SK-N-SH (cell line): Measurements from ENCODE around the gene ARID3A. TPM values are rescaled to one million over a fixed set of nuclear protein-coding genes. Genes with fewer than 3 reads are reported as not detected.
"Not testable (repeated sequence)": the region's sequence is repeated elsewhere in the genome, so short reads cannot be mapped to it uniquely, and the experiment has no call there.

Experiments used
- CTCF ChIA-PET: fragments of 300-600, 350-600 bp; formaldehyde crosslinking; extraction: SDS; loops from one replicate; lab custom pipeline; 2021; lab: Yijun Ruan, JAX
- POLR2A ChIA-PET: fragments of 350-600 bp; sonication (Branson Sonifier 250); formaldehyde crosslinking; extraction: SDS; loops from one replicate; lab custom pipeline; 2020; ENCODE audit warnings: antibody characterized with exemption, inconsistent platforms; lab: Yijun Ruan, JAX
- DNase-seq: peaks from one replicate; pipeline ENCODE4 v3.0.0; 2012
- H2AFZ ChIP-seq: fragments of 200-600 bp; sonication (generic); 2 replicates; pipeline ENCODE4 v1.8.1; 2016; ENCODE audit warnings: antibody characterized with exemption, mild to moderate bottlenecking, low read depth
- H3F3A ChIP-seq: fragments of 200-600 bp; sonication (generic); replicated peaks from 2 replicates; pipeline ENCODE3; 2016; ENCODE audit warnings: antibody characterized with exemption, mild to moderate bottlenecking; ENCODE audit not compliant: insufficient read depth
- H3K27ac ChIP-seq, 2 experiments: fragments of 200-500 bp in 1 of 2; fragments of 200-600 bp in 1 of 2; sonication (Bioruptor generic) in 1 of 2; sonication (generic), shearing (Covaris generic) in 1 of 2; 2 replicates each; pipeline versions ENCODE4 v1.5.1 to v1.6.1; 2014 to 2016; ENCODE audit warnings: low read depth in 2 of 2, inconsistent platforms in 1 of 2, low read length in 1 of 2, mild to moderate bottlenecking in 1 of 2, mixed read lengths in 1 of 2
- H3K27me3 ChIP-seq: fragments of 200-600 bp; sonication (generic), shearing (Covaris generic); 2 replicates; pipeline ENCODE4 v1.6.1; 2016; ENCODE audit warnings: mixed run types; ENCODE audit not compliant: insufficient read depth
- H3K36me3 ChIP-seq, 2 experiments: fragments of 200-500 bp in 1 of 2; fragments of 200-600 bp in 1 of 2; sonication (Bioruptor generic) in 1 of 2; sonication (generic) in 1 of 2; replicated peaks in 1 of 2; 2 replicates each; pipeline versions ENCODE3 to v1.5.1; 2014 to 2016; ENCODE audit warnings: low read length in 1 of 2, mild to moderate bottlenecking in 1 of 2; ENCODE audit not compliant: insufficient read depth in 2 of 2, control insufficient read depth in 1 of 2
- H3K4me1 ChIP-seq, 2 experiments: fragments of 200-500 bp in 1 of 2; fragments of 200-600 bp in 1 of 2; sonication (Bioruptor generic) in 1 of 2; sonication (generic), shearing (Covaris generic) in 1 of 2; 2 replicates each; pipeline versions ENCODE4 v1.5.1 to v1.6.1; 2014 to 2016; ENCODE audit warnings: low read depth in 1 of 2, low read length in 1 of 2, mixed run types in 1 of 2; ENCODE audit not compliant: insufficient read depth in 2 of 2, control insufficient read depth in 1 of 2
- H3K4me2 ChIP-seq: fragments of 200-600 bp; sonication (generic), shearing (Covaris generic); 2 replicates; pipeline ENCODE4 v1.6.1; 2017; ENCODE audit warnings: mixed run types
- H3K4me3 ChIP-seq, 2 experiments: fragments of 200-500 bp in 1 of 2; fragments of 200-600 bp in 1 of 2; sonication (Bioruptor generic) in 1 of 2; sonication (generic), shearing (Covaris generic) in 1 of 2; 2 replicates each; pipeline versions ENCODE4 v1.5.1 to v1.8.1; 2014 to 2016; ENCODE audit warnings: low read depth in 2 of 2, inconsistent platforms in 1 of 2, low read length in 1 of 2, mild to moderate bottlenecking in 1 of 2, mixed read lengths in 1 of 2, moderate library complexity in 1 of 2
- H3K79me2 ChIP-seq: fragments of 200-600 bp; sonication (generic); 2 replicates; pipeline ENCODE4 v1.8.1; 2017; ENCODE audit warnings: mild to moderate bottlenecking; ENCODE audit not compliant: insufficient read depth
- H3K9ac ChIP-seq: fragments of 200-600 bp; sonication (generic); 2 replicates; pipeline ENCODE4 v1.6.1; 2017; ENCODE audit warnings: mixed run types
- H3K9me2 ChIP-seq: fragments of 200-600 bp; sonication (generic); 2 replicates; pipeline ENCODE4 v1.6.1; 2017; ENCODE audit warnings: mixed run types
- H3K9me3 ChIP-seq: fragments of 200-600 bp; sonication (generic); 2 replicates; pipeline ENCODE4 v1.6.1; 2017; ENCODE audit warnings: mixed run types, mild to moderate bottlenecking, moderate library complexity
- H4K20me1 ChIP-seq: fragments of 200-600 bp; sonication (generic); 2 replicates; pipeline ENCODE4 v1.6.1; 2017; ENCODE audit warnings: mild to moderate bottlenecking, mixed run types; ENCODE audit not compliant: insufficient read depth
- GATA2 ChIP-seq: sonication (generic); formaldehyde crosslinking; IDR thresholded peaks from 2 replicates; pipeline ENCODE4 v1.5.0; 2020; ENCODE audit warnings: mild to moderate bottlenecking, missing genetic modification reagents
- MEF2A ChIP-seq: IDR thresholded peaks from 2 replicates; pipeline ENCODE4 v1.4.0; 2012; ENCODE audit warnings: low read depth, borderline replicate concordance
- ZBTB33 ChIP-seq: IDR thresholded peaks from 2 replicates; pipeline ENCODE4 v1.4.0; 2012; ENCODE audit warnings: low read depth, borderline replicate concordance
- WGBS: methylation state at CpG from one replicate; pipeline ENCODE4 v1.1.6; 2017; ENCODE audit warnings: low lambda C conversion rate; 5-methylcytosine and 5-hydroxymethylcytosine counted together
- polyA plus RNA-seq, 3 experiments: library from polyadenylated mRNA; depleted of rRNA; stranded (reverse); fragments of >200 nt; gene quantifications; 2 replicates each; pipeline ENCODE4 v1.2.3, GENCODE V29; 2012

The ARID3A gene
- polyA plus RNA-seq, 1 of the 3 experiments (the other 2 are of a cell fraction), result 8.6 TPM

- Histone ChIP-seq H3K4me2 (no peak overlapping the region), H3K79me2 (peaks cover 14% of the 10 kb centered on the region), H3K4me1 (peaks cover 0 to 20% of the 10 kb centered on the region in 2 experiments; a peak in 1 of 4 replicates), H3K4me3 (no peak overlapping the region), H3K27ac (no peak overlapping the region), H3K9me2 (no peaks in the 10 kb centered on the region), H2AFZ (no peak overlapping the region), H3K27me3 (no peaks in the 10 kb centered on the region), H4K20me1 (no peaks in the 10 kb centered on the region), H3K36me3 (peaks cover 4 to 36% of the 10 kb centered on the region in 2 experiments), H3K9me3 (no peaks in the 10 kb centered on the region), H3F3A (peaks cover 18% of the 10 kb centered on the region), H3K9ac (no peak overlapping the region)
- TF ChIP-seq ZBTB33, result no peak
- no peak for TF ChIP-seq GATA2 (CRISPR knock-in tag)
- 92% methylated on average over 13 of the region's 26 CpGs for WGBS
- ChIA-PET CTCF (no interaction called here), POLR2A (no interaction called here)
- no peak for DNase-seq
Measured at GRCh38 chr19:889662-890295, 36.1 kb upstream of the ARID3A start.

- H3F3A ChIP-seq, result peaks cover 18% of the 10 kb centered on the region
- TF ChIP-seq MEF2A, result no peak
- POLR2A ChIA-PET, result no interaction called here
- no peak overlapping the region for H3K4me2 ChIP-seq
- peaks cover 14% of the 10 kb centered on the region for H3K79me2 ChIP-seq
- no peaks in the 10 kb centered on the region for H3K27me3 ChIP-seq
- peaks cover 0 to 15% of the 10 kb centered on the region in 2 experiments; a peak in 1 of 4 replicates for H3K4me1 ChIP-seq
- H2AFZ ChIP-seq, result no peak overlapping the region
- H3K4me3 ChIP-seq, result no peak overlapping the region
- no peak for DNase-seq
- CTCF ChIA-PET, result no interaction called here
- H3K27ac ChIP-seq, result no peak overlapping the region
- no peak overlapping the region for H3K9ac ChIP-seq
- H3K9me2 ChIP-seq, result no peaks in the 10 kb centered on the region
- no peaks in the 10 kb centered on the region for H4K20me1 ChIP-seq
- peaks cover 4 to 26% of the 10 kb centered on the region in 2 experiments for H3K36me3 ChIP-seq
- WGBS, result 91% methylated on average over 17 of the region's 18 CpGs
- H3K9me3 ChIP-seq, result no peaks in the 10 kb centered on the region
Measured at GRCh38 chr19:890831-891230, 35.0 kb upstream of the ARID3A start.

GRCh38 chr19:891421-892200, 34.2 kb upstream of the ARID3A start:
- H4K20me1 ChIP-seq, H2AFZ ChIP-seq, POLR2A ChIA-PET, H3K4me1 ChIP-seq, DNase-seq, H3K27ac ChIP-seq, H3K9me3 ChIP-seq, H3K27me3 ChIP-seq, H3K9me2 ChIP-seq: not testable (repeated sequence)
- Histone ChIP-seq H3F3A (peaks cover 18% of the 10 kb centered on the region), H3K9ac (peak overlapping the region; percentile 95; the same call in 1 of the 2 replicates), H3K79me2 (peaks cover 14% of the 10 kb centered on the region), H3K4me2 (peak overlapping the region; percentile 88), H3K4me3 (peak overlapping the region; percentile 81 to 87), H3K36me3 (peaks cover 4 to 20% of the 10 kb centered on the region in 2 experiments)
- CTCF ChIA-PET, result interaction anchor here (0.7 kb wide), 1 partner anchor 28 kb away, joined by 4 read pairs; no protein-coding TSS in a partner anchor
- WGBS, result 94% methylated on average over 47 of the region's 50 CpGs
